Common myeloid progenitor, CD34-positive (primary cell): Measurements from ENCODE around the gene YBX2.
"Not testable (repeated sequence)": the region's sequence is repeated elsewhere in the genome, so short reads cannot be mapped to it uniquely, and the experiment has no call there.

ENCODE experiments used
- CTCF ChIA-PET: fragments of 350-600 bp; sonication (Branson Sonifier 250); formaldehyde crosslinking; loops from one replicate; lab custom pipeline; 2021; ENCODE audit warnings: antibody characterized with exemption; lab: Charles Lee
- POLR2A ChIA-PET: fragments of 350-600 bp; sonication (Branson Sonifier 250); formaldehyde crosslinking; loops from one replicate; lab custom pipeline; 2021; ENCODE audit warnings: antibody characterized with exemption; lab: Charles Lee
- DNase-seq, 3 donors: peaks; one replicate each; pipeline versions ENCODE4 v3.0.0 to v3.0.0-alpha.2; 2013
- H3K27ac ChIP-seq, 2 experiments: 1 replicate in 1 of 2; 2 replicates in 1 of 2; pipeline ENCODE4 v1.7.0; 2013; ENCODE audit warnings: inconsistent platforms in 2 of 2, low read length in 2 of 2, mild to moderate bottlenecking in 2 of 2, low read depth in 1 of 2, moderate library complexity in 1 of 2; ENCODE audit not compliant: severe bottlenecking in 2 of 2, insufficient read depth in 1 of 2, poor library complexity in 1 of 2
- H3K27me3 ChIP-seq, 5 experiments: replicated peaks in 2 of 5; 1 replicate in 3 of 5; 2 replicates in 2 of 5; pipeline versions ENCODE4 v1.6.1 to v1.7.0; 2013; ENCODE audit warnings: low read length in 4 of 5, mild to moderate bottlenecking in 2 of 5, moderate library complexity in 2 of 5, inconsistent platforms in 1 of 5; ENCODE audit not compliant: insufficient read depth in 5 of 5, control insufficient read depth in 4 of 5
- H3K36me3 ChIP-seq, 4 experiments: 1 replicate in 2 of 4; 2 replicates in 2 of 4; pipeline versions ENCODE4 v1.6.1 to v1.7.0; 2013; ENCODE audit warnings: low read length in 3 of 4, control low read depth in 1 of 4, mild to moderate bottlenecking in 1 of 4; ENCODE audit not compliant: control insufficient read depth in 4 of 4, insufficient read depth in 4 of 4
- H3K4me1 ChIP-seq, 4 experiments: 1 replicate in 3 of 4; 2 replicates in 1 of 4; pipeline versions ENCODE4 v1.6.1 to v1.7.1; 2013; ENCODE audit warnings: low read length in 3 of 4, mild to moderate bottlenecking in 3 of 4, control low read depth in 1 of 4, inconsistent platforms in 1 of 4, moderate library complexity in 1 of 4; ENCODE audit not compliant: control insufficient read depth in 4 of 4, insufficient read depth in 4 of 4; ENCODE audit errors: control extremely low read depth in 1 of 4
- H3K4me3 ChIP-seq, 7 experiments: 1 replicate in 4 of 7; 2 replicates in 3 of 7; pipeline versions ENCODE4 v1.5.1 to v1.7.0; 2013; ENCODE audit warnings: mild to moderate bottlenecking in 7 of 7, low read length in 6 of 7, moderate library complexity in 6 of 7, inconsistent platforms in 2 of 7, low read depth in 2 of 7, control low read depth in 1 of 7; ENCODE audit not compliant: insufficient read depth in 4 of 7, control insufficient read depth in 1 of 7; ENCODE audit errors: extremely low read depth in 1 of 7
- H3K9me3 ChIP-seq, 5 experiments: 1 replicate in 4 of 5; 2 replicates in 1 of 5; pipeline versions ENCODE4 v1.6.1 to v1.7.1; 2013; ENCODE audit warnings: low read length in 4 of 5, mild to moderate bottlenecking in 2 of 5, inconsistent platforms in 1 of 5, low read depth in 1 of 5, moderate library complexity in 1 of 5; ENCODE audit not compliant: control insufficient read depth in 4 of 5, insufficient read depth in 2 of 5; ENCODE audit errors: control extremely low read depth in 1 of 5
- WGBS: methylation state at CpG from one replicate; pipeline ENCODE4 v1.1.5; 2013; ENCODE audit not compliant: insufficient coverage; 5-methylcytosine and 5-hydroxymethylcytosine counted together

Gene YBX2

GRCh38 chr17:7335765-7336164 lies 41.3 kb upstream of the YBX2 start:
- not testable (repeated sequence) for DNase-seq, H3K27me3 ChIP-seq, H3K9me3 ChIP-seq
- ChIA-PET POLR2A (interaction anchor here (0.9 to 1.2 kb wide), 3 partner anchors 16 to 115 kb away, joined by 3 to 4 read pairs (median 3); no protein-coding TSS in a partner anchor), CTCF (interaction anchor here (0.6 to 18.5 kb wide), 10 partner anchors 10 to 115 kb away, joined by 3 to 314 read pairs (median 8); partner anchors contain the start of genes ACADVL, DLG4 and NEURL4)
- WGBS: 87% methylated on average over 10 of the region's 13 CpGs
- Histone ChIP-seq H3K4me1 (peaks cover 12 to 52% (median 46%) of the 10 kb centered on the region in 4 experiments), H3K36me3 (peaks cover 2 to 21% (median 10%) of the 10 kb centered on the region in 4 experiments), H3K4me3 (peak overlapping the region in 6 of 7 experiments; percentile 67 to 83 (median 78)), H3K27ac (peak overlapping the region in 1 of 2 experiments; percentile 79)

- WGBS: 95% methylated on average over 2 of the region's 3 CpGs
- DNase-seq: no peak
- Histone ChIP-seq H3K36me3 (peaks cover 0 to 17% (median 7%) of the 10 kb centered on the region in 4 experiments), H3K27me3 (no peaks in the 10 kb centered on the region), H3K4me3 (peak overlapping the region in 1 of 7 experiments; percentile 83), H3K9me3 (no peaks in the 10 kb centered on the region), H3K27ac (peak overlapping the region in 1 of 2 experiments; percentile 79), H3K4me1 (peaks cover 12 to 58% (median 53%) of the 10 kb centered on the region in 4 experiments)
- ChIA-PET CTCF (interaction anchor here (1.3 to 18.5 kb wide), 4 partner anchors 9 to 14 kb away, joined by 6 to 314 read pairs (median 32); partner anchors contain the start of gene NEURL4), POLR2A (no interaction called here)
Observed at GRCh38 chr17:7334938-7335538, 40.6 kb upstream of the YBX2 start.

GRCh38 chr17:7332600-7333069 lies 38.2 kb upstream of the YBX2 start:
- DNase-seq, H3K4me3 ChIP-seq, POLR2A ChIA-PET, H3K27ac ChIP-seq, CTCF ChIA-PET, H3K27me3 ChIP-seq, H3K9me3 ChIP-seq, H3K36me3 ChIP-seq: not testable (repeated sequence)
- WGBS: 65% methylated on average over 10 of the region's 14 CpGs
- peaks cover 15 to 66% (median 60%) of the 10 kb centered on the region in 4 experiments for H3K4me1 ChIP-seq

GRCh38 chr17:7332111-7332510 lies 37.7 kb upstream of the YBX2 start:
- no peak overlapping the region for H3K4me3 ChIP-seq
- POLR2A ChIA-PET: no interaction called here
- H3K36me3 ChIP-seq: peaks cover 0 to 2% (median 0%) of the 10 kb centered on the region in 4 experiments
- CTCF ChIA-PET: no interaction called here
- H3K27me3 ChIP-seq: no peaks in the 10 kb centered on the region
- H3K9me3 ChIP-seq: no peaks in the 10 kb centered on the region
- peaks cover 10 to 63% (median 57%) of the 10 kb centered on the region in 4 experiments for H3K4me1 ChIP-seq
- no peak for DNase-seq
- peak overlapping the region in 1 of 2 experiments; percentile 43 for H3K27ac ChIP-seq
- WGBS: 54% methylated on average over 7 of the region's 7 CpGs

- CTCF ChIA-PET: interaction anchor here (0.8 to 12.8 kb wide), 4 partner anchors 12 to 34 kb away, joined by 3 to 314 read pairs (median 6); partner anchors contain the start of genes ACAP1 and TMEM95
- H3K36me3 ChIP-seq: peaks cover 0 to 16% (median 10%) of the 10 kb centered on the region in 4 experiments
Observed at GRCh38 chr17:7330638-7331015, 36.2 kb upstream of the YBX2 start.

GRCh38 chr17:7329997-7330637 lies 35.7 kb upstream of the YBX2 start:
- Histone ChIP-seq H3K27me3 (no peaks in the 10 kb centered on the region), H3K9me3 (no peaks in the 10 kb centered on the region), H3K4me1 (peaks cover 5 to 43% (median 37%) of the 10 kb centered on the region in 4 experiments), H3K27ac (peak overlapping the region; percentile 66 to 87), H3K4me3 (peak overlapping the region; percentile 74 to 97 (median 90)), H3K36me3 (peaks cover 0 to 22% (median 14%) of the 10 kb centered on the region in 4 experiments)
- DNase-seq: peak; percentile 78 to 88 (median 87)
- 2% methylated on average over 13 of the region's 34 CpGs for WGBS
- CTCF ChIA-PET: interaction anchor here (0.9 to 12.8 kb wide), 11 partner anchors 9 to 284 kb away, joined by 3 to 314 read pairs (median 4); partner anchors contain the start of genes ACAP1 and TMEM95
- POLR2A ChIA-PET: interaction anchor here (0.6 to 1.0 kb wide), 2 partner anchors 21 to 109 kb away, joined by 3 to 4 read pairs; no protein-coding TSS in a partner anchor

More at GRCh38 chr17:7330638-7331015, 36.2 kb upstream of the YBX2 start:
- Histone ChIP-seq H3K27ac (peak overlapping the region; percentile 7 to 71), H3K27me3 (no peaks in the 10 kb centered on the region), H3K4me3 (peak overlapping the region in 6 of 7 experiments; percentile 27 to 97 (median 90)), H3K9me3 (no peaks in the 10 kb centered on the region), H3K4me1 (peaks cover 8 to 48% (median 42%) of the 10 kb centered on the region in 4 experiments)
- POLR2A ChIA-PET: no interaction called here
- DNase-seq: no peak
- 77% methylated on average over 12 of the region's 13 CpGs for WGBS
